ENCODE data around the gene TNFRSF13B.
"Not testable (repeated sequence)": the region's sequence is repeated elsewhere in the genome, so short reads cannot be mapped to it uniquely, and the experiment has no call there.

Gene TNFRSF13B

DNA sequence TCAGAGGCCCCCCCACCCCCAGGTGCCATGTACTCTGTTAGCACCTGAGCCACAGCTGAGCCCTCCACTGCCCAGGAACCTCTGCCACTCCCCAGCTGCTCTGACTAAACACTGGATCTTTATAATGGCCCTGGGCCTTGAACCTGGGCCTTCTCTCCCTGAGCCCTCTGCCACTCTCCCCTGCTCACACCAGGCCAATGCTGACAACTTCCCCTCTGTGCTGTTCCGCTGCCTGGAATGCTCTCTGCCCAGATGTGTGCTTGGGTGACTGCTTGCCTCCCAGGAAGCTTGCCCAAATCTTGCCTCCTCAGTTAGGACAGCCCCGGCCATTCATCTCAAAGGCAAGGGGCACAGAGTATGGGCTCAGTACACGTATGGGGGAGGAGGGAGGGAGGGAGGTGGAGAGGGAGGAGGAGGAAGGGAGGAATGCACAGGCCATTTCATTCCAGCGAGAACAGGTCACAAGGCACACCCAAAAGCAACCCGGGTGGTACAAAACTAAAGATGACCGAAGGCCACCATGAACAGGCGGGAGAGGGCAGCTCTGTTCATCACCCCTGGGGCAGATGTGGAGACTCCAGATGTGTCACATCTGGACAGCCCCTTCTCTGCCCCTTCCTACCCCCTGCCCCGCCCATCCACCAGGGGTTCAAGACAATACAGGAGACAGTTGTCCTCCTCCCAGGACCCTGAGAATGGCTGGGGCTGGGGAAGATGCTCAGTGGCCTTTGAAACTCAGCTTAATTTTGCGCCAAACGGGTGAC, 15.3 kb upstream of the TNFRSF13B start:
- DNase-seq = no peak
- no peak for ATAC-seq

DNA sequence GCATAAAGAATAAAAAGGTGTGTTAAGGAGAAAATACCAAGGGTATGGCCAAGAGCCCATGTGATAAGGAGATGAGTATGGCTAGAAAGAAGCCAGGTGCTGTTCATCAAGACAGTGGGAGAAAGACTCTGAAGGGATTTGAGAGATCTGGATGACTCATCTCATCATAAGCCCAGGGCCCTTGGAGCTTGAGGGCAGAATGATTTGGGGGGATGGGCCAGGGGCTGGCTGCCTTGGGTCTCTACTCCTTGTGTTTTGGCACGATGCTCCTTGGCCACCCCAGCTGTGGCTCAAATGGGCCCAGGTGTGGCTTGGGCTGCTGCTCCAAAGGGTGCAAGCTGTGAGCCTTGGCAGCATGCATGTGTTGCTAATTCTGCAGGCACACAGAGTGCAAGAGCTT, 14.5 kb upstream of the TNFRSF13B start:
- ATAC-seq (no peak), DNase-seq (no peak)

DNA sequence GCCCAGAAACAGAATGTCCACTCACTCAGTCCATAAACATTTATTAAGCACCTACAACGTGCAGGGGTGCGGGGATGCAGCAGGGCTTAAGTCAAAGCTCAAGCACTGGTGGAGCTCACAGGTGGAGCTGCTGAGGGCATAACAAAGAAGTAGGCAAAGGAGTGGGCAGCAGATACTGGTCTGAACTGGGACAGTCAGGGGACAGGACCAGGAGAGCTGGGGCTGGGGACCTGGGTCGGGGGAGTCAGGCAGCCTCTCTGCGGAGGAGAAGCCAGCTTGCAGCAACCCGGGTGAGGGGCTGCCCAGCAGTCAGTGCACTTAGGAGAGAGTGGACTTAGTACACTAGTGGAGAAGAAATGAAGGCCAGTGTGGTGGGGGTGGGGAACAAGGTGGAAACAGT, 10.0 kb upstream of the TNFRSF13B start:
- ATAC-seq = no peak
- no peak for DNase-seq

DNA sequence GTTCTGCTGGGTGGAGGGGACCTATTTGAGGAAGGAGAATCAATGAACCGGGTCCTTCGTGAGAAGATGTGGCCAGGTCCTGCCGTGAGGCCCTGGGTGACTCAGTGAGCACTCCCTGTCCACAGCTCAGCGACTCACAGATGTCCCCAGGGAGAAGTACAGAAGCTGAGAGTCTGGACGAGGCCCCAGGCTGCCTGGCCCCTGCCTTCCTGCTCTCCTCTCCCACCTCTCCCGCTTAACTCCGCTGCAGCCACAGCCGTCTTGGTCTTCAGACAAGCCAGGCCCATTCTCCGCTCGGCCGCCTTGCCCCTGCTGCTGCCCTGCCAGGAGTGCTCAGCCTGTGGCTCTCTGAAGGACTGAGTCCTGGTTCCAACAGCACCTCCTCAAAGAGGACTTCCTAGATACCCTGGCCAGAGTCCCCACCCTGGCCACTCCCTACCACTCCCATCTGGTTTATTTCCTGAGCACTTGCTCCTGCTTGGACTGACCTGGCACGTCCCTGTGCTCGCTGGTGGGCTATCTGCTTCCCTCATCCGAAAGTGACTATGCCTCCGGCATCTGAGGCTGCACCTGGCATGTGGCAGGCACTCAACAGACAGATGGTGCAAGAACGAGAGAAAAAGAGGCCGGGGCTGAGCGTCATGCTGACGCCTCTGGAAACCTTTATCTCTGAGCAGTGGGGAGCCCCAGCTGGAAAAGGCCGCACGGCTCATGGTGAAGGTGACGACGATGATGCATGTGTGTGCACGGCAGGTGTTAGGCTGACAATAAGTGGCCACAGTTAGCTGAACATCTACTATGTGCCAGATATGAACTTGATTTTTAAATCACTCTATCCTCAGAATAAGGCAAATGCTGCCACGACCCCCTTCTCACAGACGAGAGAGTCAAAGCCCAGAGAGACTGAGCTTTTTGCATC, 9.2 kb upstream of the TNFRSF13B start:
- no peak for DNase-seq
- ATAC-seq = no peak

DNA sequence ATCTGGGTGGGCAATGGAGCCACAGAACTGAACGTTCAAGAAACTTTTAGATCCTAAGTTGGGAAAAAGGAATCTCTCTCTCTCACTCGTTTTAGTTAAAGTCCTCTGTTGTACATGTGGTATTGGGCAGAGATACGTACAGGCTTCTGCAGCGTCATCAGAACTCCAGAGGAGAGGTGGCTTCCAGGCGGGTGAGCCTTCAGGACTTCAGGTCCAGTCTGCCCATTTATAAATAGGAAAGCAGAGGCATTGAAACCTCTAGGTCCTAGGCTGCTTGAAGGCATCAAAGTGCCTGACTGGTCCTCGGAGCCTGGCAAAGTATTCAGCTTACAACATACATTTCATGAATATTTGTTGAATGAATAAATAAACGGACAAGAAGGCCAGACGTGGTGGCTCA, 8.1 kb upstream of the TNFRSF13B start:
- ATAC-seq (no peak), DNase-seq (no peak)

DNA sequence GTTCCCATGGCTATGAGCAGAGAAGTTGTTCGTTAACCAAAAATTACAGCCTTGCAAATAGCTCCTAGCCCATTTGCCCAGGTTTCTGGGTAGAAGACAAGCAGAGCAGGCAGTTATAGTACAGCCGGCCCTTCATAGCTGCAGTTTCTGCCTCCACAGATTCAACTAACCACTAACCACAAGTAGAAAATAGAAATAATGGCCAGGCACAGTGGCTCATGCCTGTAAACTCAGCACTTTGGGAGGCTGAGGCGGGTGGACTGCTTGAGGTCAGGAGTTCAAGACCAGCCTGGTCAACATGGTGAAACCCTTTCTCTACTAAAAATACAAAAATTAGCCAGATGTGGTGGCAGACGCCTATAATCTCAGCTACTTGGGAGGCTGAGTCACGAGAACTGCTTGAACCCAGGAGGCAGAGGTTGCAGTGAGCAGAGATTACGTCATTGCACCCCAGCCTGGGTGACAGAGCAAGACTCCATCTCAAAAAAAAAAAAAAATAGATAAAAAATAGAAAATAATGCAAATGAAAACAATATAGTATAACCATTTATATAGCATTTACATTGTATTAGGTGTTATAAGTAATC, 7.4 kb upstream of the TNFRSF13B start:
- ATAC-seq, DNase-seq: not testable (repeated sequence)

DNA sequence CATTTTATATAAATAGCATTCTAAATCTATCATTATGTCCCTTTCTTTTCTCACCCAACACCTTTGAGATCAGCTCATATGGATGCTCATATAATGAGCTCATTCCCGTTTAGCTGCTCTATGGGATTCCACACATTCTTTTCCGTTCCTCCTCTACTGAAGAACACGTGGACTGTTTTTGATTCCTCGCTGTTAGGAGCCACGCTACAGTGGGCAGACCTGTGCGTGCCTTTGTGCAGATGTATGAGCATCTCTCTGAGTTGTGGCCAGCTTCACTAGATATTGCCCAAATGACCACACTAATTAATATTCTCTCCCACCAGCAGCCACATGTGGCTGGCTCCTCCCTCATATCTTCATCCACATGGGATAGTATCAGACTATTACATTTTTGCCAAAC, 6.0 kb upstream of the TNFRSF13B start:
- ATAC-seq (no peak), DNase-seq (no peak)

DNA sequence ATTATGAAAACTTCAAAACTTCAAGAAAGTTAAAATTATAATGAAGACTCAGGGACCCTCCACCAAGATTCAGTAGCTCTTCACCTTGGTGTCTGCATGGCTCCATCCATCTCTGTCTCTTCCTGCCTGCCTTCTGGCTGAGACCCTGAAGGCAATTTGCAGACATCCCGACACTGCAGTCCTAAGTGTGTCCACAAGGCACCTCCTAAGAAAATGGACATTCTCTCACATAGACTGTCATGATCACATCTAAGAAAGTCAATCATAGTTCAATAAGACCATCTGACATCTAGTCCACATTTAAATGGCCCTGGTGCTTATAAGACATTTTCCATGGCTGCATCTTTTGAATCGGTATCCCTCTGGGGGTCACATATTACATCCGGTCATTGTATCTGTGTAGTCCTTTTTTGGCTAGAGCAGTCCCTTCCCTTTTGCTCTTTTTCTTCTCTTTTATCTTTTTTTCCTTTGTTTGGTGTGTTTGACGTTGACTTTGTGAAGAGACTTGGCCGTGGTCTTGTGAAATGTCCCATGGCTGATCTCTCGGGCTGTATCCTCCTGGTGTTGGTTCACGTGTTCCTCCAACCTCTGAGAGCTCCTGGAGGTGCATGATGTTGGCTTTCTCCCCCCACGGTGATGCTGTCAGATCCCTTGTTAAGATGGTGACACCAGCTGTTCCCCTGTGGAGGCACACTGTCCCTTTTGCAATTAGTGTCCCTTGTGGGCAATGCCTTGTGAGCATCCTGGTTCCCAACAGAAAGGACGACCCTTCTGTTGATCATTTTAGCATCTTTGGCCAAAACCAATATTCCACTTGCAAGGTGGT, 5.0 kb upstream of the TNFRSF13B start:
- DNase-seq = no peak
- ATAC-seq = no peak

DNA sequence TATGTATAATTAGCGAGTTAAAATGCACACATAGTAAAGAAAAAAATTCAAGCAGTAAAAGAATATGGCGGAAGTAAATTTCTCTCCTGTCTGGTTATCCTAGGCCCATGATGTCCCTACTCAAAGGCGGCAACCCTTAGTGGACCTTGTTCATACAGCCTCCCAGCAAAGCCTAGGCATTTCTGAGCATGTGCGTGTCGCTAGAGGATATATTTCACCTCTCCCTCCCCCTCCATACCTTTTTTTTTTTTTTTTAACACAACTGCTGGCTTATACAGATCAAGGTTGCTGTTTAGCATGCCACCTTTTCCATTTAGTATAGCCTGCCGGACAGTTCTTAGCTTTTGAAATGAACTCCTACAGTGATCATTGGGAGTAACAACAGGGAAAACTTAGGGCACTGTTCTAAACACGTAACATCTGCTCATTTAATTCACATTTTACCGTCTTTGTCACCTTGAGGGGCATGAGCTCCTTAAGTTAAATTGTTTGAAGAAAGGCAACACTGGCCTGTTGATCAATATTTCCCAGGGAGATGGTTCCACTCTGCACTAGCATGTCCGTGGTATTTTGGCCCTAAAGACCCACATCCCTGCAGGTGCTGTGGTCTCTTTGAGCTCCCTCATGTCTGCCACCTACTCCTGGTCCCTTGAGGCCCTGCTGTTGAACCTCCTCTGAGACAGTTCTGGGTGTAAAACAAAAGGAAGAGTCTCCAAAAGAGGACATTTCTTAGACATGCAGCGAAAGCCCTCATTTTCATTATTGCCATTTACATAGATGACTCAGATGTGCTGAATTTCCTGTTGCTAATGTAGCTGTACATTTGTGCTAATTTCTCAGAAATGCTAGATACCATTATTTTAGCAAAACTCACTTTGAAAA, 4.1 kb upstream of the TNFRSF13B start:
- ATAC-seq (no peak), DNase-seq (no peak)

DNA sequence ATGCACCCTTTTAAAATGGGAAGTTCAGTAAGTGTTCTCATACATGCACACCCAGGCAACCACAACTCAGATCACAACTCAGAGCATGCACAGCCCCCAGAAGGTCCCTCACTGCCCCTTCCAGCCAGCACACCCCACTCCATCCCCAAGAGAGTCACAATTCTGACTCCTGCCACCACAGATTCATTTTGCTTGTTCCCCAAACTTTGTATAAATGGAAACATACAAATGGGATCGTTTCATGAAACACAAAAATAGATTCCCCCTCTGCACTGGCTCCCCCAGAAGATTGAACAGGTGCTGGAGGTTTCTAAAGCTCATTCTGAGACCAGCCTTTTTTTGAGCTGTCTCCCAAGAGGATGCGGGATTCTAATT, 3.3 kb upstream of the TNFRSF13B start:
- ATAC-seq (no peak), DNase-seq (no peak)

DNA sequence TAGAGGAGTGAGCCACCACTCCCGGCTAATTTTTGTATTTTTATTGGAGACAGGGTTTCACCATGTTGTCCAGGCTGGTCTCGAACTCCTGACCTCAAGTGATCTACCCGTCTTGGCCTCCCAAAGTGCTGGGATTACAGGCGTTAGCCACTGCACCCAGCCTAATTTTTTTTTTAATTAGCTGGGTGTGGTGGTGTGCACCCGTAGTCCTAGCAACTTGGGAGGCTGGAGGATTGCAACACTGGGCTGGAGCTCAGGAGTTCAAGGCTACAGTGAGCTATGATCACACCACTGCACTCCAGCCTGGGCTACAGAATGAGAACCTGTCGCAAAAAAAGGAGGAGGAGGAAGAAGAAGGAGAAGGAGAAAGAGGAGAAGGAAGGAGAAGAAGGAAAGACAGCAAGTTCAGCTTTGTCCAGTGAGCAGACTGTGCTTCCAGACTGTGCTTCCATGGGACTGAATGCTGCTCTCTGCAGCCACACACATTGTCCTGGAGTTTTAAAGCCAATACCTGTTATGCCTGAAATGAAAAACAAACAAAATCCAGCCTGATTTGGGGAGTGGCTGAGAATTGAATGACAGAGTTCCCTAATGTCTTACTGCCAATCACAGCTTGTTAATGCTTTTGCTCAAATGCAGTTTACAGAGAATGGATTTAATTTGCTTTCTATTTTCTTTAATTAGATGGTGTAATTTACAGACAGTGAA, 2.8 kb upstream of the TNFRSF13B start:
- ATAC-seq = no peak
- DNase-seq = no peak

DNA sequence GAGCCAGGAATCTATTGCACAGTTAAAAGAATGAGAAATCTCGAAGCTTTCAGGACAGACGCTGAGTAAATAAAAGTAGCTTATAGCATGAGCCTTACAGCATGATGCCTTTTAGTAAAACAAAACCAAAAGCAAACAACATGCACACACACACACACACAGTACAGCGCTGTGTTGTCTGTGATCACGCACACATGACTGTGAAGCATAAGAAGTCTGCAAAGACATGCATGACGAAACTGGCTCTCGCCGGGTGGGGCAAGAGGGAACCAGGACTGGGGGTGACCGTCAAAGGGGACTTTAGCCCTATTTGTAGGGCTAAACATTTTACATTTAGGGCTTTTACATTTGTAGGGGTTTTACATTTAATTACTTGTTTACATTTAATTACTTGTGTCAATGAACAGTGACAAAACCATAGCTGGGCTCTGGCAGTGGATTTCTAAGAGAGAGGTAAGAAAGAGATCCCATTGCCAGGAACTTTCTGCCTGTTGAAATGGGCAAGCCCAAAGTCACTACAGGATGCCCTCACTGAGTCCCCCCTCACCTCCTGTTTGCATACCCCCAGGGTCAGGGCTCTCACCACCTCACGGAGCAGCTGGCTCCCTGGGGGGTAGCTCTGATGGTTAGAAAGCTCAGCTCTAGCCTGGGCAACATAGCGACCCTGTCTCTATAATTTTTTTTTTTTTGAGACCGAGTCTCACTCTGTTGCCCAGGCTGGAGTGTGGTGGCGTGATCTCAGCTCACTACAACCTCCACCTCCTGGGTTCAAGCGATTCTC, 2.0 kb upstream of the TNFRSF13B start:
- peak; percentile 29 for ATAC-seq

DNA sequence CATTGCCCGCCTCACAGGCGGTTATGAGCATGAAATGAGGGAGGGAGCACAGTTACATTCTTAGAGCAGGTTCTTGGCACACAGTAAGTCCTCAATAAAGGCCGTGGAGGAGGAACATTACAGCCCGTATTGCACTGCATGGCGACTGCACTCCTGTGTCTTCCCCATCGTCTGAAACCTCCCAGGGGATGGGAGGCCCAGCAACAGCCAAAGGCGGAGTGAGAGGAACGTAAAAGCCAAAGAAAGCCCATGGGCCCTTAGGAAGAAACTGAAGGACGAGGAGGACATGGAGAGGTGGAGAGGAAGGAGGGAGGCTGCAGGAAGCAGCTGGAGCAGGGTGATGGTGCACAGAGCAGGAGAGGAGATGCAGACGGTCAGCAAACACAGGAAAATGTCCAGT, 1.1 kb upstream of the TNFRSF13B start:
- not testable (repeated sequence) for ATAC-seq, DNase-seq

More for the DNA sequence above, 2.0 kb upstream of the TNFRSF13B start:
- no peak for DNase-seq

DNA sequence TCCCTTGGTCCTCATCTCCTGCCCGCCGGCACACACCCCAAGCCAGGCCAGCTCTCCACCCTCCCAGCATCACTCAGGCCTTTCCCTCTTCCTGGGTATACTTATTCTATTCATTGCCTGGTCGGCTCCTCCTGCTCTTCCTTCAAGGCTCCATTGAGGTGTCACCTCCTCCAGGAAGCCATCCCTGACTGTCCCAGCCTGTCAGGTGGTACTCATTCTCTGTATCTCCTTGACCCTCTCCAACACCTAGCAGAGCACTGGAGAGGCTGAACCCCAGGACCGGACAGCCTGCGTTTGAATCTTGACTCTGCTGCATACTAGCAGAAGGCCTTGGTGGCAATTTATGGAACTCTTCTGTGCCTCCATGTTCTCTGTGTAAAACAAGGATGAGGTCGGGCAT, 428 bp upstream of the TNFRSF13B start:
- no peak for ATAC-seq
- DNase-seq = no peak

DNA sequence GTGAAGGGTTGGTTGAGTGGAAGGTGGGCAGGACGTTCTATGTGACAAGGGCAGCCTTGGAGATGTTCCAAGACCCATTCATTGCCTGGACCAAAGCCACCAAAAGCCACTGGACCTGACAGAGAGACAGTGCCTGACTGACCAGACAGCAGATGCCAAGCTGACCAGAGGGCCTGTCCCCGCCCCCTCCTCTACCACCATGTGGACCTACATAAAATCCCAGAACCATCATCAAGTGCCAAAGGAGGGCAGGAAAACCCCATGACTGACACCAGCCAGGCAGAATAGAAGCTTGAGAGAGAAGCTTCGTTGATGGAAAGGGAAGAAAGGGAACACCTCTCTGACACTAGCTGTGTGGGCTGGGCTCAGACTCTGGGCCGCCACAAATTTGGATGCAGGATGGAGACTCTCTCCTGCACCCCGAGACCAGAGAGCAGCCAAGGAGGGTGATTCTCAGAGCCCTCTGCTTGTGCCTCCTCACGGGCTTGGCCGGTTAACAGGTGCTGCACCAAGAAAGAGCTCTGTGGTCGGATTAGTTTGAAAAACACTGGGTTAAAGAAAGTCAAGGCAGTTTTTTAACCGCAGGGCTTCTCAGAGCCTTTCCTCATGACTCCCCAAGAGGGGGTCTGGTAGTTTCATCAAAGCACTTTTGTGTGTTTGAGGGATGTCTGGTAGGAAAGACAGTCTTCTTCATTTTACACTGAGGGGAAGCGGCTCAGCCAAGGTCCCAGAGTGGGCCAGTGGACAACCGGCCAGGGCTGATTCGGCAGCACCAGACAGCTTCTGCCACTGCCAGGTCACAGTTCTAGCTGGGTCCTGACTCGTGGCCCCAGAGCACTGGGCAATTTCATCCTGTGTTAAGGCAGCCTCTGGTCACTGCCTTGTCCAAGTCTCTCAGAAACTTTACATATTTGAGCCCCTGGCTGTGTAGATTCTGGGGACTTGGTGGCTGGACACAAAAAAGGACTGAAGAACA, 1.7 kb downstream of the TNFRSF13B start:
- DNase-seq = no peak
- ATAC-seq = peak; percentile 21

DNA sequence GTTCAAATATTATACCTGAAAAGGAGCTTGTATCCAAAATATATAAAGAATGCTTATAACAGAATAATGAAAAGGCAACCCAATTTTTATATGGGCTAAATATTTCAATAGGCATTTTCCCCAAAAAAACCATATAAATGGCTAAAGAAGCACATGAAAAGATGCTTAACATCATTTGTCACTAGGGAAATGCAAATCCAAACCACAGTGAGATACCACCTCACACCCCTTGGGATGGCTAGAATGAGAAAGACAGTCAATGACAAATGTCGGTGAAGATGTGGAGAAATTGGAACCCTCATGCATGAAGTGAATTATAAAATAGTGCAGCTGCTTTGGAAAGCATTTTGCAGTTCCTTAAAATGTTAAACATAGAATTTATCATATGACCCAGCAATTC, 3.1 kb downstream of the TNFRSF13B start:
- ATAC-seq (no peak), DNase-seq (no peak)

DNA sequence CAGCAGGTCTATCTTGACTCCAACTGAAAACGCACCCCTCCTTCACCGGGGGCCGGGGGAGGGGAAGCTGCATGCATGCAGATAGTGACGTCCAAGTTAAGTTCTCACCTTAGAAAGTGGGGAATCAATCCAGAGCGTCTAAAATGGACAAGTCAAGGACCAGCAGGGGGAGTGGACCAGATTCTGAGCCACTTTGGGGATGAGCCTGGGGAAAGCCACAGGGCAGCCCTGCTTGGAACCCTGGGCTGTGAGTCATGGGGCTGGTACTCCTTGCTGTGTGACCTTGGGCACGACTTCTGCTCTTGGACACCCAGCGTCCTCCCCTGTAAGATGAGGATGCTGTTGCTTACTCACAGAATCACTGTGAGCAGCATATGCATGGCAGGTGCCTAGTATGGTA, 9.1 kb downstream of the TNFRSF13B start:
- DNase-seq = no peak
- no peak for ATAC-seq

DNA sequence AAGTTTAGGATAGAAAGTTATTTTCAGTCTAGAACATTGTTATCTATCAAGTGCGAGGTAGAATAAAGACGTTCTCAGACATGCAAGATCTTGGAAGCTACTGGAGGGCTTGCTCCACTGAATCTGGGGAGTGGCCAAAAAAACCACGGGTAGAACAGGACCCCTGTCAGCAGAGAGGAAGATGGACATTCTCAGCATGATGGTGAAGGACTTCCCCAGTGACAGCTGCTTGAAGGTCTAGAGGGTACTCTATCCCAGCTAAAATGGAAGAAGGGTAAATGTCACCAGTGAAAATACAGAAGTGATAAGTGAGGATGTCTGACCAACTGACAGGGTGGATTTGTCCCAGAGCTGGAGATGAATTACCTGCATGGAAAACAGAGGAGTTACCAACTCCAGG, 10.1 kb downstream of the TNFRSF13B start:
- ATAC-seq (no peak), DNase-seq (no peak)
